Left ventricle myocardium superior (tissue), 1 donor: ENCODE data around the gene ECI1. TPM values are rescaled to one million over a fixed set of nuclear protein-coding genes. Genes with fewer than 3 reads are reported as not detected.
A peak's percentile ranks its signal among the peaks of the same experiment; 100 is the strongest.
"Not testable (repeated sequence)": the region's sequence is repeated elsewhere in the genome, so short reads cannot be mapped to it uniquely, and the experiment has no call there.

ENCODE experiments used
- ATAC-seq: fragments of 200-7000 bp; cut with Tn5 transposase; one replicate; pipeline ENCODE4 v1.9.1; 2020; ENCODE audit warnings: mild to moderate bottlenecking, moderate library complexity
- DNase-seq: peaks from one replicate; pipeline ENCODE4 v3.0.0-alpha.2; 2020
- intact Hi-C: fragments of 100-400 bp; cut with micrococcal nuclease; formaldehyde crosslinking; loops from one replicate; pipeline ENCODE4 v1.11.0; 2022
- total RNA-seq: library from RNA; stranded (reverse); fragmentation: NEBNext Ultra II Directional; extraction: Animal tissue kit (Norgen Biotek cat#: 25700); gene quantifications from one replicate; pipeline ENCODE4 v1.2.1, GENCODE V29; 2021
- donor health status: DM: no; HTN: yes; CAD: no; lungs with severe emphysema.

ECI1 gene
- total RNA-seq, 1 donor from 2014 or later: 225 TPM

DNA sequence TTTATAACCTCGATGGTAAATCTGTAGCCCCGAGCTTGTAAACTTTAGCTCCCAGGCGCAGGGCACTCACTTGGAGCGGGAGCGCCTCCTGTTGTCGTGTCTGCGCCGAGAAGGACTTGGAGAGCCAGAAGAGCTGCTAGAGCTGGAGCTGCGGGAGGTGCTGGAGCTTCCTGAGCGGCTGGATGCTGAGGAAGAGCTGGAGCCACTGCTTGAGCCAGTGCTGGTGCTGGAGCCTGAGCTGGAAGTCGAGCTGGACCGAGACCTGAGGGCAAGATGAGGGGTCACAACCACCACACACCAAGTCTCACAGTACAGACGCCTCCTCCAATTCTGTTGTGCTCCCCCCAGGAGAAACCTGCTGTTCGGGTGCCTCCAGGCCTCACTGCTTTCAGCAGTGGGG, 11.6 kb upstream of the ECI1 start:
- intact Hi-C loops, DNase-seq, ATAC-seq: not testable (repeated sequence)

DNA sequence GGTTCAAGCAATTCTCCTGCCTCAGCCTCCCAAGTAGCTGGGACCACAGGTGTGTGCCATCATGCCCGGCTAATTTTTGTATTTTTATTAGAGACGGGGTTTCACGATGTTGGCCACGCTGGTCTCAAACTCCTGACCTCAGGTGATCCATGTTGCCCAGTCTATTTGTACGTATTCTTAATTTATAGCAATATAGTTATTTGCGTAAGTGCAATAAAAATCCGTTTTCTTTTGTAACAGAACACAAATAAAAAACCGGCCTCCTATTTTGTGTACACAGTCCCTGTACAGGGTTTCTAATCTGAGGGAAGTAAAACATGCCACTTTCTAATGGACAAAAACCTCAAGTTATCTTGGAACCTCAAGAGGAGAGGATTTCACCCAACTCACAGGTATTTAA, 8.9 kb upstream of the ECI1 start:
- DNase-seq: no peak
- no peak for ATAC-seq

DNA sequence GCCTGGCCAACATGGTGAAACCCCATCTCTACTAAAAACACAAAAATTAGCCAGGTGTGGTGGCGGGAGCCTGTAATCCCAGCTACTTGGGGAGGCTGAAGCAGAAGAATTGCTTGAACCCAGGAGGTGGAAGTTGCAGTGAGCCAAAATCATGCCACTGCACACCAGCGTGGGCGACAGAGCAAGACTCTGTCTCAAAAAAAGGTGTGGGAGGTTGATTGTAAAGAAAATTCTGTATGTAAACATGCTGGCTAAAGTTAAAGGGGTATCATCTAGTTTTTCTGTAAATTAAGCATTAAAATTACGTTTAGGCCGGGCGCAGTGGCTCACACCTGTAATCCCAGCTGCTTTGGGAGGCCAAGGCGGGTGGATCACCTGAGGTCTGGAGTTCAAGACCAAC, 7.1 kb upstream of the ECI1 start:
- DNase-seq, ATAC-seq, intact Hi-C loops: not testable (repeated sequence)

More for the DNA sequence above, 8.9 kb upstream of the ECI1 start:
- intact Hi-C loops: no loop called here

GRCh38 chr16:2257726-2258125, 6.3 kb upstream of the ECI1 start:
- no peak for ATAC-seq
- intact Hi-C loops: no loop called here
- no peak for DNase-seq

DNA sequence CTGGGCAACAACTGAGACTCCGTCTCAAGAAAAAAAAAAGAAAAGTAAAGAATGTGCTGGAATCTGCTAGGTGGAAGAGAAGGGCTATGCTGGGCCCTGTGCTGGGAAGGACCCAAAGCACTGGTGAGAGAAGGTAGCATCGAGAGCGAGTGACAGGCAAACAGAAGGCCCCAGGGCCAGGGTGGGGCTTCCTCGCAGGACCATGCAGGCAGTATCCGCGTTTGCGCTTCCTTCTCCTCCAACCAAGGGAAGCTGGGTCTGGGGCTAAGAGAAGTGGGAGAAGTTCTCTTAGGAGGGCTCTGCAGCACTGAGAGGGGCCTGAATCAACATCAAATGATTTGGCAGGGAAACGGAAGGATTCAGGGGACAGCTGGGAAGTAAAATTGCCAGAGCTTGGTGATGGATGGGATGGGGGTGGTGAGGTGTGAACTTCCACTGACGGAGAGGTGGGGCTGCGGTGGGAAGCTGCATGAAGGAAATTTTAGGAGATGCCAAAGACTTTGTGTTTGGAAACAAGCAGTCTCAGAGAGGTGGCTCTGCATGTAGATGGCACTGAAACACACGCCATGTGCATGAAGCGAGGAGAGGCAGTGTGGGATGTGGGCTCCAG, 5.2 kb upstream of the ECI1 start:
- no peak for DNase-seq
- intact Hi-C loops: no loop called here
- no peak for ATAC-seq

DNA sequence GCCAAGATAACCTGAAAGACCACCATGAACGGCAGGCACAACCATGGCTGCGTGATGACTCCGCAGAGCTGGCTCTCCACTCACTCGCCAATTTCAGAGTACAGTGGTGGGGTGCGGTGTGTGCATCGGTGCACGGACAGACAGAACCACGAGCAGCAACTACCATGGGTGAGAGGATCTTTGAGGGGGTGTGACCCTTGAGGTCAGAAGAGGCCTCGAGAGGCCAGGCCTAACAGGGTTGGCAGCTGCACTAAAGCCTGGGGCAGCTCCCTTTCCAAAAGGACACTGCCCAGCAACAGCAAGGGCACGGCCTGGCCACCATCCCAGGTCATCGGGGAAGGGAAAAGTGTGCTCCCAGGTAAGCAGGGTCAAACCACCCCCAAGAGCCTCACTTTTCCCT, 1.9 kb upstream of the ECI1 start:
- intact Hi-C loops: no loop called here
- DNase-seq (no peak), ATAC-seq (no peak)

DNA sequence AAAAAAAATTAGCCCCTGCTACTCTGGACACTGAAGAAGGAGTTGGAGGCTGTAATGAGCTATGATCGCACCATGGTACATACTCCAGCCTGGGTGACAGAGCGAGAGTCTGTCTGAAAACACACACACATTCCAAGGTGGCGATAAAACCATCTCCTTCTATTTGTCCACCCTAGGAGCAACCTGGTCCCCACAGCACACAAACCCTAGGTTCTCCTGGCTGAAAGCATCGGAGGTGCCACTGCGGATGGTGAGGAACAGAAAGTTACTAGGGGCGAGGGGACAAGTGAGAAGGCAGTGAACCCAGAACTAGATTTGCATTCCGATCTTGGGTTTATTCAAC, 1.4 kb upstream of the ECI1 start:
- DNase-seq (no peak), ATAC-seq (no peak)
- intact Hi-C loops: no loop called here

DNA sequence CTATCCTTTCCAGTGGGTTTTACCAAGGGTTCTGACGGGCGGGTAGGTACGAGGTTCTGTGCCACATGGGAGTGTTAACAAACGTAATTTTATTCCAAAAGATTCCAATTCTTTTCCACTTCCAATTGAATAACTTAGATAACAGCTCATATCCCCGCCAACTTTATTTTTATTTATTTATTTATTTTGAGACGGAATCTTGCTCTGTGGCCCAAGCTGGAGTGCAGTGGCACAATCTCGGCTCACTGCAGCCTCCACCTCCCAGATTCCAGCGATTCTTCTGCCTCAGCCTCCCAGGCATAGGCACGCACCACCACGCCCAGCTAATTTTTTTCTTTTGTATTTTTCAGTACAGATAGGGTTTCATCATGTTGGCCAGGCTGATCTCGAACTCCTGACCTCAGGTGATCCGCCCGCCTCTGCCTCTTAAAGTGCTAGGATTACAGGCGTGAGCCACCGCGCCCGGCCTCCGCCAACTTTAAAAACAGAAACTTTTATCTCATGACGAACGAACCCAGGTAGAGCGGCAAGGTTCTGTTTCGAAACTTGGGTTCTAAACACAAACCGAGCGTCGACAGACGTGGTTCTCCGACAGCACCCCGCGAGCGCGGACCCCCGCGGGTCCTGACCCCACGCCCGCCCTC, 613 bp downstream of the ECI1 start:
- ATAC-seq: no peak
- intact Hi-C loops: no loop called here

GRCh38 chr16:2246301-2246885, 5.0 kb downstream of the ECI1 start:
- intact Hi-C loops: no loop called here
- no peak for ATAC-seq
- peak; percentile 26 for DNase-seq

More for the DNA sequence above, 613 bp downstream of the ECI1 start:
- DNase-seq: no peak

DNA sequence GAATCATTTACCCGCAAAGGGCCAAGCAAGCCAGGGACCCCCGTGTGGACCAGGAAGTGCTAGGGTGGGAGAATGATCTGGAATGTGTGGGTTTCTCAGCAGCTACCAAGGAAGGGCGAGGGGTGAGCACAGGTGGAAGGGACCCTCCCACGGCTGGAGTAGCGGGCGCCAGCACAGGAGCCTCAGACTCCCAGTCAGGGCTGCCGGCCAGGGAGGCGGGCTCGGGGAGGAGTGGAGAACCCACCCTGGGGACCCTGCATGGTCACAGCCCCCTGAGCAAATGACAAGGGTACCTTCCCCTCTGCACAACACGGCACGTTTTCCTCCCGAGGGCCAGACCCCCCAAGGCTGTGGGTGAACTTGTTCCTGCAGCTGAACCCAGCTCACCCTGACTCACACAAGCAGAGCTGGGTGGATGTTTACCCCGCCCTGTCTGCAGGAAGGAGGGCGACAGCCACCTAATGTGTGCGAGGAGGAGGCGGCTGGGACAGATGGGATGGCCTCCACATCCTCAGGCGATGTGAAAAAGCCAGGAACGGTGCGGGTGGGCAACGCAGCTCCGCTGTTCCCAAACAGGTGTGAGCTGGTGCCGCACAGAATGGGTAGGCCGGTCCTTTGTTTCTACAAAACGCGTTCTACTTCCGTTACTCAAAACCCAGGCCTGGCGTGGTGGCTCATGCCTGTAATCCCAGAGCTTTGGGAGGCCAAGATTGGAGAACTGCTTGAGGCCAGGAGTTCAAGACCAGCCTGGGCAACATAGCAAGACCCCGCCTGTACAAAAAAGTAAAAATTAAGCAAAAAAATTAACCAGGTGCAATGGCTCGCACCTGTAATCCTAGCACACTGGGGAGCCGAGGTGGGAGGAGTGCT, 6.2 kb downstream of the ECI1 start:
- DNase-seq: no peak
- intact Hi-C loops: no loop called here

GRCh38 chr16:2244301-2244700, 7.1 kb downstream of the ECI1 start:
- intact Hi-C loops: no loop called here
- DNase-seq: peak; percentile 30
- ATAC-seq: no peak

More for the DNA sequence above, 6.2 kb downstream of the ECI1 start:
- ATAC-seq: no peak

- intact Hi-C loops: no loop called here
- DNase-seq (no peak), ATAC-seq (no peak)
These were observed 7.6 kb downstream of the ECI1 start for GRCh38 chr16:2243781-2244180.

DNA sequence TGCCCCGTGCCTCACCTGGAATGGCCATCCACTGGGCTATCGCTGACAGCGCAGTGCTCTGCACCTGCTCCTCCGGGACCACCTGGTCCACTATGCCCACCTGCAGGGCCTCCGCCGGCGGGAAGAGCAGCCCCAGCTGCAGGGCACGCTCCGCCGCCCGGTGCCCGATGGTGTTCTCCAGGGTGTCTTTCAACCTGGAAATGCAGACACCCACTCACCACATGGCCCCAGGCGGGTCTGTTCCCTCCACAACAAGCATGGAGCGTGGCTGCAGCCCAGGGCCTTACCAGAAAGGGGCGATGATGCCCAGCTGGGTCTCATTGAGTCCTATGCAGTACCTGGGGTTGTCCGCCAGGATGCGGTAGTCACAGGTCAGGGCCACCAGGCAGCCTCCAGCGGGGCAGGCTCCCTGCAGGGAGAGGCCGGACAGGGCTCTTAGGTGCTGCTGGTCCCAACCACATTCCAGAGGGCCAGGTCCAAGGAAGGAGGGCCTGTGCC, 8.3 kb downstream of the ECI1 start:
- intact Hi-C loops: no loop called here
- peak; percentile 33 for DNase-seq
- ATAC-seq: no peak

DNA sequence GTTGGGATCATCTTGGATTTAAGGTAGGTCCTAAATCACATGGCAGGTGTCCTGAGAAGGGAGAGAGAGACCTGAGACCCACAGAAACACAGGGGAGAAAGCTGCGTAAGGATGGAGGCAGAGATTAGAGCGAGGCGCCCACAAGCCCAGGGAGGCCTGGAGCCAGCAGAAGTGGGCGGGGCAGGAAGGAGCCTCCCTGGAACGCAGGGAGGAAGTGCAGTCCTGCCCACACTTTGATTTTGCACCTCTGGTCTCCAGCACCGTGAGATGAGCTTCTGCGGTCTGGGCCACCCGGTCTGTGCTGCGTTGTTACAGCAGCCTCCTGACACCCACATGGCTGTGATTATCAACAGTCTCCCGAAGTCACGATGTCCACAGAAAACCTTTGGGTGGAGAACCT, 8.8 kb downstream of the ECI1 start:
- DNase-seq (no peak), ATAC-seq (no peak)
- intact Hi-C loops: no loop called here

GRCh38 chr16:2240331-2240730, 11.1 kb downstream of the ECI1 start:
- intact Hi-C loops, DNase-seq, ATAC-seq: not testable (repeated sequence)

- ATAC-seq (peak; percentile 2), DNase-seq (peak; percentile 29)
- intact Hi-C loops: no loop called here
These were observed 12.3 kb downstream of the ECI1 start for GRCh38 chr16:2238838-2239675.

- intact Hi-C loops: no loop called here
- ATAC-seq: peak; percentile 30
- DNase-seq: peak; percentile 36
These were observed 13.1 kb downstream of the ECI1 start for GRCh38 chr16:2238150-2238837.

- peak; percentile 41 for ATAC-seq
- DNase-seq: peak; percentile 57
- intact Hi-C loops: no loop called here
These were observed 13.8 kb downstream of the ECI1 start for GRCh38 chr16:2237493-2238149.
